ENCODE results near the gene OR13G1.

DNA sequence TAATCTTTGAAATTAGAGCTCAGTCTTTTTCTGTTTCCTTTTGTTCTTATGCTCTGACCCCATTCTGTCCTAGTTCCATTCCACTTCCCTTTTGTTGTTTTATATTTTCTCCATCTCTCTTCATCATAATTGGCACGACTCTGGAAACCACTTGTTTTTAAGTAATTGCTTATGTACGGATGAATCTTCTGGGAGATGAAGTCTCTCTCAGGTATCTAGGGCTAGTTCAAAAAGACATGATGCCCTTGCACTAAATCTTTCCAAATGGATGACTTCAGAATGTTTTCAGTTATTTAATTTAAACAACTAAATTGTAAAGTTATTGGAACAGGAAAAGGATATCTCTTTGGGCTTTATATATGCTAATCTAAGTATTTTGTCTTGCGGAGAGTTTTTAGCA, 37.0 kb upstream of the OR13G1 start, which contains the start of gene OR6F1:
- TF ChIP-seq, protein P1, sequence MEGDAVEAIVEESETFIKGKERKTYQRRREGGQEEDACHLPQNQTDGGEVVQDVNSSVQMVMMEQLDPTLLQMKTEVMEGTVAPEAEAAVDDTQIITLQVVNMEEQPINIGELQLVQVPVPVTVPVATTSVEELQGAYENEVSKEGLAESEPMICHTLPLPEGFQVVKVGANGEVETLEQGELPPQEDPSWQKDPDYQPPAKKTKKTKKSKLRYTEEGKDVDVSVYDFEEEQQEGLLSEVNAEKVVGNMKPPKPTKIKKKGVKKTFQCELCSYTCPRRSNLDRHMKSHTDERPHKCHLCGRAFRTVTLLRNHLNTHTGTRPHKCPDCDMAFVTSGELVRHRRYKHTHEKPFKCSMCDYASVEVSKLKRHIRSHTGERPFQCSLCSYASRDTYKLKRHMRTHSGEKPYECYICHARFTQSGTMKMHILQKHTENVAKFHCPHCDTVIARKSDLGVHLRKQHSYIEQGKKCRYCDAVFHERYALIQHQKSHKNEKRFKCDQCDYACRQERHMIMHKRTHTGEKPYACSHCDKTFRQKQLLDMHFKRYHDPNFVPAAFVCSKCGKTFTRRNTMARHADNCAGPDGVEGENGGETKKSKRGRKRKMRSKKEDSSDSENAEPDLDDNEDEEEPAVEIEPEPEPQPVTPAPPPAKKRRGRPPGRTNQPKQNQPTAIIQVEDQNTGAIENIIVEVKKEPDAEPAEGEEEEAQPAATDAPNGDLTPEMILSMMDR (IDR thresholded peaks at IDR 0.05), result no peak
- no peak for TF ChIP-seq POLR2AphosphoS5 (IDR thresholded peaks at IDR 0.05)
- TF ChIP-seq POLR2A (IDR thresholded peaks at IDR 0.05), result no peak
- TF ChIP-seq EP300 (IDR thresholded peaks at IDR 0.05), result no peak

Data from upper lobe of left lung (tissue), 4 donors.